Stomach (tissue), 4 donors: Measurements from ENCODE around the gene KBTBD3.

ENCODE experiments used
- CTCF ChIP-seq, 7 experiments: fragments of 450-650 bp in 4 of 7; fragments of 200-600 bp in 3 of 7; sonication (generic) in 3 of 7; IDR thresholded peaks; one replicate each; pipeline ENCODE4 v1.5.1; 2016 to 2019; ENCODE audit warnings: antibody characterized with exemption in 7 of 7, control low read depth in 2 of 7, mild to moderate bottlenecking in 1 of 7
- POLR2AphosphoS5 ChIP-seq, 3 donors: sonication (generic); formaldehyde crosslinking; IDR thresholded peaks; one replicate each; pipeline ENCODE4 v1.6.1; 2016; ENCODE audit warnings: antibody characterized with exemption in 3 of 3

- TF ChIP-seq CTCF (IDR thresholded peaks at IDR 0.05) (no peak), POLR2AphosphoS5 (IDR thresholded peaks at IDR 0.05) (no peak)
These were observed 45.8 kb downstream of the KBTBD3 start for GRCh38 chr11:106031202-106031810.
